ENCODE data around the gene CANT1. TPM values are rescaled to one million over a fixed set of nuclear protein-coding genes. Genes with fewer than 3 reads are reported as not detected.

Gene CANT1
- total and polyA plus RNA-seq, 2 of the 13 experiments (the other 11 are each of a cell fraction or from before 2014, with no cell fraction given) = 34.1 to 42.1 TPM

DNA sequence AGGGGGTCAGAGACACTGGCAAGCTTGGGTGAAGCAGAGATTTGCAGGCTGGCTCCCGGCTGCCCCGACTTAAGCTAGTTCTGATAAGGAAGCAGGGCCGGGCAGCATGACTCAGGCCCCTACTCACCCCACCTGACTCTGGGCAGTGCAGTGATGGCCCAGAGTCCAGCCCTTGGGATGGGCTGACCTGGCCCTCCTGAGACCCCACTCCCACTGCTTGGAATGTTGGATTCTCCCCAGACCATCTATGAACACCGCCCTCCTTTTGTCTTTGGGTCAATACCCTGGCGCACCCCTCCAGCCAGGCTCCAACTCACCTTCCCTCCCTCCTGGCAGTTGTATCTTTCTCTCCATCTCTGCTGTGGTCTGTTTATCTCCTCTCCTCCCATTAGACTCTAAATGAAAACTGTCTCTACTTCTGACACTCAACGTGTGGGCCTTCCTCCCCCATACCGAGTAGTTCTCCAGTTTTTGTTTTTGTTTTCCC, 50.9 kb downstream of the CANT1 start (continued):
- TF ChIP-seq, protein P1, sequence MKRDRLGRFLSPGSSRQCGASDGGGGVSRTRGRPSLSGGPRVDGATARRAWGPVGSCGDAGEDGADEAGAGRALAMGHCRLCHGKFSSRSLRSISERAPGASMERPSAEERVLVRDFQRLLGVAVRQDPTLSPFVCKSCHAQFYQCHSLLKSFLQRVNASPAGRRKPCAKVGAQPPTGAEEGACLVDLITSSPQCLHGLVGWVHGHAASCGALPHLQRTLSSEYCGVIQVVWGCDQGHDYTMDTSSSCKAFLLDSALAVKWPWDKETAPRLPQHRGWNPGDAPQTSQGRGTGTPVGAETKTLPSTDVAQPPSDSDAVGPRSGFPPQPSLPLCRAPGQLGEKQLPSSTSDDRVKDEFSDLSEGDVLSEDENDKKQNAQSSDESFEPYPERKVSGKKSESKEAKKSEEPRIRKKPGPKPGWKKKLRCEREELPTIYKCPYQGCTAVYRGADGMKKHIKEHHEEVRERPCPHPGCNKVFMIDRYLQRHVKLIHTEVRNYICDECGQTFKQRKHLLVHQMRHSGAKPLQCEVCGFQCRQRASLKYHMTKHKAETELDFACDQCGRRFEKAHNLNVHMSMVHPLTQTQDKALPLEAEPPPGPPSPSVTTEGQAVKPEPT (CRISPR knock-in tag; IDR thresholded peaks at IDR 0.05; ENCODE audit: low read depth) = no peak
- no peak for TF ChIP-seq FOXK2 (IDR thresholded peaks at IDR 0.05)
- no peak for TF ChIP-seq ZZZ3 (CRISPR knock-in tag; IDR thresholded peaks at IDR 0.05; ENCODE audit: borderline replicate concordance)
- TF ChIP-seq ZNF121 (CRISPR knock-in tag; IDR thresholded peaks at IDR 0.05) = peak; percentile 85
- TF ChIP-seq, protein P2, sequence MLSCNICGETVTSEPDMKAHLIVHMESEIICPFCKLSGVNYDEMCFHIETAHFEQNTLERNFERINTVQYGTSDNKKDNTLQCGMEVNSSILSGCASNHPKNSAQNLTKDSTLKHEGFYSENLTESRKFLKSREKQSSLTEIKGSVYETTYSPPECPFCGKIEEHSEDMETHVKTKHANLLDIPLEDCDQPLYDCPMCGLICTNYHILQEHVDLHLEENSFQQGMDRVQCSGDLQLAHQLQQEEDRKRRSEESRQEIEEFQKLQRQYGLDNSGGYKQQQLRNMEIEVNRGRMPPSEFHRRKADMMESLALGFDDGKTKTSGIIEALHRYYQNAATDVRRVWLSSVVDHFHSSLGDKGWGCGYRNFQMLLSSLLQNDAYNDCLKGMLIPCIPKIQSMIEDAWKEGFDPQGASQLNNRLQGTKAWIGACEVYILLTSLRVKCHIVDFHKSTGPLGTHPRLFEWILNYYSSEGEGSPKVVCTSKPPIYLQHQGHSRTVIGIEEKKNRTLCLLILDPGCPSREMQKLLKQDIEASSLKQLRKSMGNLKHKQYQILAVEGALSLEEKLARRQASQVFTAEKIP (CRISPR knock-in tag; IDR thresholded peaks at IDR 0.05; ENCODE audit: borderline replicate concordance) = no peak
- no peak for TF ChIP-seq MEF2D (CRISPR knock-in tag; IDR thresholded peaks at IDR 0.05)
- TF ChIP-seq, protein P3, sequence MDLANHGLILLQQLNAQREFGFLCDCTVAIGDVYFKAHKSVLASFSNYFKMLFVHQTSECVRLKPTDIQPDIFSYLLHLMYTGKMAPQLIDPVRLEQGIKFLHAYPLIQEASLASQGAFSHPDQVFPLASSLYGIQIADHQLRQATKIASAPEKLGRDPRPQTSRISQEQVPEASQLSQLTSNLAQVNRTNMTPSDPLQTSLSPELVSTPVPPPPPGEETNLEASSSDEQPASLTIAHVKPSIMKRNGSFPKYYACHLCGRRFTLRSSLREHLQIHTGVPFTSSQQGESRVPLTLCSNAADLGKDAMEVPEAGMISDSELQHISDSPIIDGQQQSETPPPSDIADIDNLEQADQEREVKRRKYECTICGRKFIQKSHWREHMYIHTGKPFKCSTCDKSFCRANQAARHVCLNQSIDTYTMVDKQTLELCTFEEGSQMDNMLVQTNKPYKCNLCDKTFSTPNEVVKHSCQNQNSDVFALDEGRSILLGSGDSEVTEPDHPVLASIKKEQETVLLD (CRISPR knock-in tag; IDR thresholded peaks at IDR 0.05; ENCODE audit: low read depth) = no peak
- no peak for TF ChIP-seq ZNF446 (CRISPR knock-in tag; IDR thresholded peaks at IDR 0.05)
- no peak for TF ChIP-seq NCOA1 (CRISPR knock-in tag; IDR thresholded peaks at IDR 0.05)
- no peak for TF ChIP-seq DPF2 (CRISPR knock-in tag; IDR thresholded peaks at IDR 0.05; ENCODE audit: borderline replicate concordance, low read depth)
- no peak for TF ChIP-seq PLRG1 (conservative IDR thresholded peaks at IDR 0.05)
- TF ChIP-seq ATM (IDR thresholded peaks at IDR 0.05; ENCODE audit: borderline replicate concordance) = no peak
- no peak for TF ChIP-seq ZNF296 (CRISPR knock-in tag; conservative IDR thresholded peaks at IDR 0.05)
- no peak for TF ChIP-seq ZNF282 (IDR thresholded peaks at IDR 0.05; ENCODE audit: partially characterized antibody)
- no peak for TF ChIP-seq ATRX (CRISPR knock-in tag; IDR thresholded peaks at IDR 0.05; ENCODE audit: borderline replicate concordance)
- TF ChIP-seq ATF7-NPFF (CRISPR knock-in tag; IDR thresholded peaks at IDR 0.05; ENCODE audit: low read depth) = no peak
- TF ChIP-seq GPN1 (CRISPR knock-in tag; IDR thresholded peaks at IDR 0.05; ENCODE audit: borderline replicate concordance) = no peak
- TF ChIP-seq HES4 (CRISPR knock-in tag; IDR thresholded peaks at IDR 0.05; ENCODE audit: borderline replicate concordance) = no peak
- TF ChIP-seq NCOA5 (CRISPR knock-in tag; IDR thresholded peaks at IDR 0.05) = no peak
- no peak for TF ChIP-seq NFKB2 (CRISPR knock-in tag; IDR thresholded peaks at IDR 0.05; ENCODE audit: borderline replicate concordance)
- TF ChIP-seq ZNF143 (CRISPR knock-in tag; IDR thresholded peaks at IDR 0.05) = no peak
- TF ChIP-seq SSRP1 (CRISPR knock-in tag; IDR thresholded peaks at IDR 0.05) = no peak
- no peak for TF ChIP-seq ZFP36L2 (CRISPR knock-in tag; IDR thresholded peaks at IDR 0.05)
- TF ChIP-seq NBN (conservative IDR thresholded peaks at IDR 0.05) = no peak
- TF ChIP-seq FOSL2 (CRISPR knock-in tag; IDR thresholded peaks at IDR 0.05) = peak; percentile 61
- 0 out of 2 replicates have a peak, but pooled peaks have one; percentile 26 for TF ChIP-seq PITX1 (CRISPR knock-in tag; IDR thresholded peaks at IDR 0.05)
- TF ChIP-seq, protein P4, sequence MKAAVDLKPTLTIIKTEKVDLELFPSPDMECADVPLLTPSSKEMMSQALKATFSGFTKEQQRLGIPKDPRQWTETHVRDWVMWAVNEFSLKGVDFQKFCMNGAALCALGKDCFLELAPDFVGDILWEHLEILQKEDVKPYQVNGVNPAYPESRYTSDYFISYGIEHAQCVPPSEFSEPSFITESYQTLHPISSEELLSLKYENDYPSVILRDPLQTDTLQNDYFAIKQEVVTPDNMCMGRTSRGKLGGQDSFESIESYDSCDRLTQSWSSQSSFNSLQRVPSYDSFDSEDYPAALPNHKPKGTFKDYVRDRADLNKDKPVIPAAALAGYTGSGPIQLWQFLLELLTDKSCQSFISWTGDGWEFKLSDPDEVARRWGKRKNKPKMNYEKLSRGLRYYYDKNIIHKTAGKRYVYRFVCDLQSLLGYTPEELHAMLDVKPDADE (CRISPR knock-in tag; IDR thresholded peaks at IDR 0.05) = no peak
